Fibroblast of villous mesenchyme (primary cell): ENCODE data around the gene RARG. TPM values are rescaled to one million over a fixed set of nuclear protein-coding genes. Genes with fewer than 3 reads are reported as not detected.

Experiments
- DNase-seq: peaks from one replicate; pipeline ENCODE4 v3.0.0-alpha.2; 2010; ENCODE audit warnings: low read depth
- H3K4me3 ChIP-seq: 2 replicates; pipeline ENCODE4 v1.5.1; 2011; ENCODE audit warnings: low read depth, mild to moderate bottlenecking, low read length
- CTCF ChIP-seq: IDR thresholded peaks from 2 replicates; pipeline ENCODE4 v1.5.1; 2012; ENCODE audit warnings: low read depth, mild to moderate bottlenecking, low read length; ENCODE audit not compliant: insufficient read depth
- total RNA-seq: library from RNA; depleted of rRNA; stranded (reverse); fragments of >200 nt; gene quantifications from 2 replicates; pipeline ENCODE4 v1.2.3, GENCODE V29; 2012

The RARG gene
- total RNA-seq, 1 donor = 29.4 TPM

DNA sequence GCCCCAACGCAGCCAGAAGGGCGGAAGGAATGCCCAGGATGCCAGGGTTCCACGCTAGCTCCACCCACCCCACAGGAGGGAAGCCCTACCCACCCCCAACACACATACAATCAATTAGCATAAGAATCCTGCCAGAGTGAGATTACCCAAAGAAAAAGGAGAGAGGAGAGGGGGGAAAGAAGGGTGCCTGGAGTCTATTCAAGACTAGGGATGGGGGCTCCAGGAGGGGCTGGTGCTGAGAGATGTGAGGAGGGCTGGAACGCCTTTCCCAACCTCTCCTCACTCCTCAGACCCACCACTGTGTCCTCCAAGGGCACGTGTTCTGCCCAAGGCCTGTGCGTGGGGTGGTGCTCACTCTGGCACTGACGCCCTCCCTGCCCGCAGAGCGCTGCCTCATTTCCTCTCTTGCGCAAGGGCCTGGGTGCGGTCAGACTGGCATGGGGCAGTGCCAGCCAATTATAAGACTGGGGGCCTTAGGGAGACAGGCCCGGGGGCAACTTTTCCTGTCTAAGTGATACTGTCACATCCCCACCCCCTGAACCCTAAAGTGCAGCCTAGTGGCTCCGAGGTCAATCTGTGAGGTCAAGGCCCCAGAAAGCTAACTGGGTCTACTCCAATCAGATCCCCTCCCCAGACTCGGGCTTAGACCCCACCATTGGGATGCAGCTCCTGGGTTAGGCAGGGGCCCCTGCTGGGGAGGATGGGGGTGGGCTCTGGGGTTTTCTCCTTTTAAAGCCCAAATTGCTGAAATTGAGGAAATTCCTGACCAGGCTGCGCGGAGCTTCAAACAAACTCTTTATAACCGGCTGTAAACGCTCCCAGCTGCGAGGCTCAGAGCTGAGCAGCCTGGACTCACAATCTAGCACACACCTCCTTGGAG is 14.7 kb downstream of the RARG start:
- no peak for TF ChIP-seq CTCF
- peak overlapping the region; percentile 75 for H3K4me3 ChIP-seq
- peak; percentile 40 for DNase-seq

DNA sequence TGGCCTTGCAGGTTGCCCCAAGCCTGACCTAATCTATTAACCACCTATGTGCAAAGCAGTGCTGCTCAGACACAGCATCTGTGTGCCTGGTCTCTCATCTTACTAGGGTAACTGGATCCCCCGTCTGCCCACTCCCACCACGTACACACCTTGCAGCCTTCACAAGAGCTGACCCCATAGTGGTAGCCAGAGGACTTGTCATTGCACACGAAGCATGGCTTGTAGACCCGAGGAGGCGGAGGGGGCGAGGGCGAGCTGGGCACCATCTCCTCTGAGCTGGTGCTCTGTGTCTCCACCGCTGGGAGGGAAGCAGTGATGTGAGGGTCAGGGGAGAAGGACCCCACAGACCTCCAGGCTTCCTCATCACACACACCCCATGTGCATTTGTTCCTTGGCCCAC is 16.5 kb downstream of the RARG start:
- TF ChIP-seq CTCF = no peak
- no peak overlapping the region for H3K4me3 ChIP-seq
- DNase-seq = no peak

- no peak for TF ChIP-seq CTCF
- no peak for DNase-seq
- H3K4me3 ChIP-seq = no peak overlapping the region
Measured at GRCh38 chr12:53214687-53215455, 17.1 kb downstream of the RARG start.

- no peak overlapping the region for H3K4me3 ChIP-seq
- DNase-seq = no peak
- TF ChIP-seq CTCF = no peak
Measured at GRCh38 chr12:53214221-53214620, 17.8 kb downstream of the RARG start.

DNA sequence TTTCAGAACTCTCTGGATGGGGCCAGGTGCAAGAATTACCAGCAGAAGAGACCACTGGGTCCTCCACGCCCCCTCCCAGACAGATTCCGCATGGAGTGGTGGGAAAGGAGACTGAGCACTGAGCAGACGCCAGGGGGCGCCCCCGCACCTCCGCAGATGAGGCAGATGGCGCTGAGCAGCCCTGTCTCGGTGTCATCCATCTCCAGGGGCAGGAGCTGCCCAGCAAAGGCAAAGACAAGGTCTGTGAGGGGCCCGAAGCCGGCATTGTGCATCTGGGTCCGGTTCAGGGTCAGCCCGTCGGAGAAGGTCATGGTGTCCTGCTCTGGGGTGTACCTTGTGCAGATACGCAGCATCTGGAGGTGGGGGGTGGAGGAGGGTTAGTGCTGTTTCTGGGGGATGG is 18.7 kb downstream of the RARG start:
- DNase-seq = peak; percentile 78
- TF ChIP-seq CTCF = peak; percentile 92

DNA sequence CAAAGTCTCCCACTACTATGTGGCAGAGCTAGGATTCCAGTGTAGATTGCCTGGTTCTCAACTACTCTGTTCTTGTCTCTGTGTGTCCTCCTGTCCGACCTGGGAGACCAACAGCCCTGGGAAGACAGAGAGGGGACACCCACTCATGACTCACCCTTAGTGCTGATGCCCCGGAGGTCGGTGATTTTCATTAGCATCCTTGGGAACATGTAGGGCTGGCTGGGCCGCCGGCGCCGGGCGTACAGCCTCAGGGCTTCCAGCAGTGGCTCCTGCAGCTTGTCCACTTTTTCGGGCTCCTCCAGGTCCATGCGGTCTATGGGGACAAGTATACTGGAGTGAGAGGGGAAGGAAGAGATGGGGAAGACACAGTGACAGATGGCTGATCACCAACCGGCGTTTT is 19.1 kb downstream of the RARG start:
- no peak for DNase-seq
- no peak overlapping the region for H3K4me3 ChIP-seq
- no peak for TF ChIP-seq CTCF

More for the DNA sequence above, 18.7 kb downstream of the RARG start:
- H3K4me3 ChIP-seq = no peak overlapping the region
